Adipocyte (in vitro differentiated cells): ENCODE data around the gene SMARCD2.
"Not testable (repeated sequence)": the region's sequence is repeated elsewhere in the genome, so short reads cannot be mapped to it uniquely, and the experiment has no call there.

Experiments
- DNase-seq: peaks from one replicate; pipeline ENCODE4 v3.0.0-alpha.2; 2015; ENCODE audit warnings: low read depth
- H3K27me3 ChIP-seq: replicated peaks from 2 replicates; pipeline ENCODE4 v1.7.0; 2013; ENCODE audit warnings: mild to moderate bottlenecking, low read length, moderate library complexity; ENCODE audit not compliant: control insufficient read depth, insufficient read depth
- H3K36me3 ChIP-seq: 2 replicates; pipeline ENCODE4 v1.7.0; 2013; ENCODE audit warnings: low read length, mild to moderate bottlenecking, moderate library complexity; ENCODE audit not compliant: control insufficient read depth, insufficient read depth, severe bottlenecking
- H3K4me1 ChIP-seq: 2 replicates; pipeline ENCODE4 v1.7.0; 2013; ENCODE audit warnings: mild to moderate bottlenecking, low read length, moderate library complexity; ENCODE audit not compliant: control insufficient read depth, insufficient read depth
- H3K4me3 ChIP-seq: 2 replicates; pipeline ENCODE4 v1.7.0; 2013; ENCODE audit warnings: mild to moderate bottlenecking, low read length, moderate library complexity
- H3K9ac ChIP-seq: 2 replicates; pipeline ENCODE4 v1.7.0; 2013; ENCODE audit warnings: mild to moderate bottlenecking, low read length, moderate library complexity
- H3K9me3 ChIP-seq: 2 replicates; pipeline ENCODE4 v1.7.0; 2013; ENCODE audit warnings: mild to moderate bottlenecking, low read length, moderate library complexity; ENCODE audit not compliant: control insufficient read depth

SMARCD2 gene

DNA sequence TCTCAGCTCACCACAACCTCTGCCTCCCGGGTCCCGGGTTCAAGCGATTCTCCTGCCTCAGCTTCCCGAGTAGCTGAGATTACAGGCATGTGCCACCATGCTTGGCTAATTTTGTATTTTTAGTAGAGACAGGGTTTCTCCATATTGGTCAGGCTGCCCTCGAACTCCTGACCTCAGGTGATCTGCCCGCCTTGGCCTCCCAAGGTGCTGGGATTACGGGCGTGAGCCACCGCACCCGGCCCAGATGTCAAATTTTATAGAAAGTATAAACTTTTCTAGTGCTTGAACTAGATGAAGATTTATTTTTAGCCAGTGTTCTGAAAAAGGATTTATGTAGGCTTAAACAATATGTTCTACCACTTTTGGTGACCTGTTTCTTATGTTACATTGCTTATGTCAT lies 46.1 kb downstream of the SMARCD2 start:
- peaks cover 100% of the 10 kb centered on the region for H3K36me3 ChIP-seq
- not testable (repeated sequence) for H3K27me3 ChIP-seq, H3K9me3 ChIP-seq, H3K4me1 ChIP-seq, H3K9ac ChIP-seq, H3K4me3 ChIP-seq, DNase-seq

DNA sequence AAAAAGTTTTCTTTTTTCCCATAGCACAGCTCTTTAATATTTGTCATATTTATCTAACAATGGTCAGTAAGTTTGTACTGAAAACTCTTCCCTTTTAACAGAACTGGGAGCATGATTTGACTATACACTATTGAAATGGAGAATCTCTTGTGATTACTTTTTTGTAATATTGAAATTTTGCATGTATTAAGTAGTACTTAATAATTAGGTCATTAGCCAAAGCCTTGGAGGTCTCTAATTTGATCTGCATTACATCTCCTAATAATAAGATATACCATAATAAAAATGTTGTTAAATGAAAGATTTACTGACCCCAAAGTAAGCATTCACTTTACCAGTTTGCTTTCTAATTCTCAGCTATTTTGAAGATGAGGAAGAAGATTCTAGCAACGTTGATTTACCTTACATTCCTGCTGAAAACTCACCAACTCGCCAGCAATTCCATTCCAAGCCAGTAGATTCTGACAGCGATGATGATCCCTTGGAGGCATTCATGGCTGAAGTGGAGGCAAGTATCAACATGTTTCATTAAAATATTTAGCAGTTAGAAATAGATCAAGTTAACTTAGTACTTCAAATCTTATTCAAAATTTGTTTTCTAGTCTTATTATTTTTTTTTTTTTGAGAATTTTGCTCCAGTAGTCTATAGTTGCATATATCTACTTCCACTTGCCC lies 50.3 kb downstream of the SMARCD2 start:
- H3K4me3 ChIP-seq, result no peak overlapping the region
- no peak overlapping the region for H3K9ac ChIP-seq
- no peak for DNase-seq
- H3K9me3 ChIP-seq, result no peaks in the 10 kb centered on the region
- H3K36me3 ChIP-seq, result peaks cover 97% of the 10 kb centered on the region
- H3K27me3 ChIP-seq, result no peaks in the 10 kb centered on the region
- no peaks in the 10 kb centered on the region for H3K4me1 ChIP-seq

DNA sequence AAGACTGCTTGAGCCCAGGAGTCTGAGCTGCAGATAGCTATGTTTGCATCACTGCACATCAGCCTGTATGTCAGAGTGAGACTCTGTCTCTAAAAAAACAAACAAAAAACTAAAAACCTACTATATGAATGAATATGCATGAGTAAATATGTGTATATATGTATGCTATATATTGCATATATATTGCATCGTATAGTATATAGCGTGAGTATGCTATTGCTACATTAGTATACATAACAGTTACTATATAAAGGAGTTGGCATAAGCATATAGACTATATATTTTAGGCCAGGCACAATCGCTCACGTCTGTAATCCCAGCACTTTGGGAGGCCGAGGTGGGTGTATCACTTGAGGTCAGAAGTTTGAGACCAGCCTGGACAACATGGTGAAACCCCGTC lies 52.4 kb downstream of the SMARCD2 start:
- peaks cover 80% of the 10 kb centered on the region for H3K36me3 ChIP-seq
- H3K9ac ChIP-seq, result no peak overlapping the region
- H3K27me3 ChIP-seq, result no peaks in the 10 kb centered on the region
- no peak for DNase-seq
- H3K9me3 ChIP-seq, result no peaks in the 10 kb centered on the region
- no peak overlapping the region for H3K4me3 ChIP-seq
- H3K4me1 ChIP-seq, result peaks cover 11% of the 10 kb centered on the region

DNA sequence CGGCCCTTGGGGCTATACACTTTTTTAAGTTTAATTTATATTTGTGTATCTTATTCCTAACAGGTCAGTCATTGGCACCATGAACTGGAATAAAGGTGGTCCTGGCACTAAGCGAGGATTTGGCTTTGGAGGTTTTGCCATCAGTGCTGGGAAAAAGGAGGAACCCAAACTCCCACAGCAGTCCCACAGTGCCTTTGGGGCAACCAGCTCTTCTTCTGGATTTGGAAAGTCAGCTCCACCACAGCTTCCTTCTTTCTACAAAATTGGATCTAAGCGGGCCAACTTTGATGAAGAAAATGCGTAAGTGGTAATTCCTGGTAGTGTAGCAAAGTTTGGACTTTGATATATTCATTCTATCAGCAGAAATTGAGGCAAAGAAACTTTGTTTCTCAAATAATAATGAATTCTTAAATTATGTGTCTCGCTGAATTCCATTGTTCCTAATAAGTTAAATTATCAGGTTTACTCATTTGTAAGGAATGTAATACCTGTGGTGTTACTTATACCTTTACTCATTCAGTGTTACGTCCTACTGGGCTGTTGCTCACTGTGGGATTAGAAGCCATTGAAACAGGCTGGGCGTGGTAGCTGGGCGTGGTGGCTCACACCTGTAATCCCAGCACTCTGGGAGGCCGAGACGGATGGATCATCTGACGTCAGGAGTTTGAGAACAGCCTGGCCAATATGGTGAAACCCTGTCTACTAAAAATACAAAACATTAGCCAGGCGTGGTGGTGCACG lies 55.3 kb downstream of the SMARCD2 start:
- no peaks in the 10 kb centered on the region for H3K27me3 ChIP-seq
- DNase-seq, result no peak
- H3K9me3 ChIP-seq, result no peaks in the 10 kb centered on the region
- peaks cover 26% of the 10 kb centered on the region for H3K4me1 ChIP-seq
- peaks cover 60% of the 10 kb centered on the region for H3K36me3 ChIP-seq
- H3K4me3 ChIP-seq, result no peak overlapping the region
- no peak overlapping the region for H3K9ac ChIP-seq

DNA sequence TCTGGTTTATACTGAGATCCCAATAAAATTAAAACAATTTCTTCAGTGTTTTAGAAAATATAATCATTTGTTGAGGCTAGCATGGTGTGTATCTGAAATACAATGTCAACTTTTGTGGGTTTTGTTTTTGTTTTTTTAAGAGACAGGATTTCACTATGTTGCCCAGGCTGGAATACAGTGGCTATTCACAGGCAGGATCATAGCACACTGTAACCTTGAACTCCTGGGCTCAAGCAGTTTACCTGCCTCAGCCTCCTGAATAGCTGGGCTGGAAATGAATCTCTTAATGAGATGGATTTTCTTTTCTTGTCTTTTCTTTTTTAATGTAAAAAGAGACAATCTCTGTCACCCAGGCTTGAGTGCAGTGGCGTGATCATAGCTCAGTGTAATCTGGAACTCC lies 56.4 kb downstream of the SMARCD2 start:
- Histone ChIP-seq H3K4me1 (peaks cover 28% of the 10 kb centered on the region), H3K36me3 (peaks cover 51% of the 10 kb centered on the region), H3K4me3 (no peak overlapping the region), H3K27me3 (no peaks in the 10 kb centered on the region), H3K9me3 (no peaks in the 10 kb centered on the region), H3K9ac (no peak overlapping the region)
- DNase-seq, result no peak

DNA sequence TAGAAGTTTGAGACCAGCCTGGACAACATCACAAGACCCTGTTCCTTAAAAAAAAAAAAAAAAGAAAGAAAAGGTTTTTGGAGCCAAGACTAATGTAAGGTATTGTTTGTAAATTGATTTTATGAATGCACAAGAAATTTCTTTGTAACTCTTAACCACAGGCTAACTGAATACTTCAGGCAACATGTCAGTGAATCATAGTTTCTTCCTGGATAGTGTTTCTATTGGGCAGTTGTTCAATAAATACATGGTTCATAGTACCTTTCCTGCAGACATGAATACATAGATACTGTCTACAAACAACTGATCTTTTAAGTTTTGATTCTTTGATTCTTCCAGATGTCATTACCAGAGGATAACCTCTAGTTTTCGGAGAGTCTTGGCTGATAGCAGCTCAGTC lies 56.9 kb downstream of the SMARCD2 start:
- Histone ChIP-seq H3K4me1 (peaks cover 33% of the 10 kb centered on the region), H3K27me3 (no peaks in the 10 kb centered on the region), H3K9me3 (no peaks in the 10 kb centered on the region), H3K36me3 (peaks cover 45% of the 10 kb centered on the region), H3K4me3 (no peak overlapping the region), H3K9ac (no peak overlapping the region)
- peak; percentile 62 for DNase-seq

DNA sequence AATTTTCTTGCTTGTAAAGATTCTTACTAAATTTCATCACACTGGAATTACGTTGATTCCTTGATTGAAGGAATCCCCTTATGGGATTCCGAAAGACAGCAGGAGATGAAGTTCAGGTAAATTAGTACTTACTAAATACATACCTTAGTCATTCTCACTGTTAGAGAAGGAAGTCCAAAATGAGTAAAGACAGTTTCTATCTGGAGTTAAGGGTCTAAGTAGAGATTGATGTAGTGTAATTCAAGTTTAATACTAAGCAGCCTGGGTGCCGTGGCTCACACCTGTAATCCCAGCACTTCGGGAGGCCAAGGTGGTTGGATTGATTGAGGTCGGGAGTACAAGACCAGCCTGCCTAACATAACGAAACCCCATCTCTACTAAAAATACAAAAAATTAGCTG lies 59.0 kb downstream of the SMARCD2 start:
- H3K9ac ChIP-seq, result no peak overlapping the region
- no peak overlapping the region for H3K4me3 ChIP-seq
- H3K36me3 ChIP-seq, result peaks cover 27% of the 10 kb centered on the region

More for the DNA sequence above, 59.0 kb downstream of the SMARCD2 start:
- H3K27me3 ChIP-seq, result no peaks in the 10 kb centered on the region
- DNase-seq, result no peak
- no peaks in the 10 kb centered on the region for H3K9me3 ChIP-seq
- peaks cover 38% of the 10 kb centered on the region for H3K4me1 ChIP-seq
